SK-N-SH treated with all-trans-retinoic acid at 6 μM for 48 hours (cell line): Measurements from ENCODE around the gene ID4.

Experiments
- BACH2 ChIP-seq: fragments of 250-450 bp; sonication (Bioruptor Pico); IDR thresholded peaks from 2 replicates; pipeline ENCODE4 v1.9.0; 2021; ENCODE audit warnings: mild to moderate bottlenecking, borderline replicate concordance
- CSDC2 ChIP-seq: fragments of 250-450 bp; sonication (Bioruptor Pico); IDR thresholded peaks from 2 replicates; pipeline ENCODE4 v1.5.0; 2020; ENCODE audit warnings: mild to moderate bottlenecking, moderate library complexity
- CSRNP3 ChIP-seq: fragments of 250-450 bp; sonication (Bioruptor Pico); IDR thresholded peaks from 2 replicates; pipeline ENCODE4 v1.5.1; 2021; ENCODE audit warnings: mild to moderate bottlenecking, moderate library complexity
- ISL1 ChIP-seq: fragments of 250-450 bp; sonication (Bioruptor Pico); IDR thresholded peaks from 2 replicates; pipeline ENCODE4 v2.1.2; 2022; ENCODE audit warnings: mild to moderate bottlenecking, moderate library complexity
- OSR1 ChIP-seq: fragments of 250-450 bp; sonication (Bioruptor Pico); IDR thresholded peaks from 2 replicates; pipeline ENCODE4 v1.8.0; 2022; ENCODE audit warnings: moderate library complexity, mild to moderate bottlenecking, inconsistent platforms
- PATZ1 ChIP-seq: fragments of 250-450 bp; sonication (Bioruptor Pico); IDR thresholded peaks from 2 replicates; pipeline ENCODE4 v1.8.0; 2020; ENCODE audit warnings: mild to moderate bottlenecking, moderate library complexity, borderline replicate concordance
- PPARA ChIP-seq: fragments of 250-450 bp; sonication (Bioruptor Pico); IDR thresholded peaks from 2 replicates; pipeline ENCODE4 v1.5.0; 2020; ENCODE audit warnings: mild to moderate bottlenecking, borderline replicate concordance
- RARB ChIP-seq: fragments of 250-450 bp; sonication (Bioruptor Pico); IDR thresholded peaks from 2 replicates; pipeline ENCODE4 v1.8.0; 2021; ENCODE audit warnings: mild to moderate bottlenecking, moderate library complexity

GRCh38 chr6:19864285-19864684 lies 27.1 kb downstream of the ID4 start:
- no peak for TF ChIP-seq ISL1 (CRISPR knock-in tag)
- TF ChIP-seq CSRNP3 (CRISPR knock-in tag): no peak
- TF ChIP-seq PATZ1 (CRISPR knock-in tag): no peak
- no peak for TF ChIP-seq RARB (CRISPR knock-in tag)
- no peak for TF ChIP-seq BACH2 (CRISPR knock-in tag)
- TF ChIP-seq CSDC2 (CRISPR knock-in tag): no peak
- no peak for TF ChIP-seq PPARA (CRISPR knock-in tag)
- no peak for TF ChIP-seq OSR1 (CRISPR knock-in tag)
